Iris pigment epithelial cell (primary cell): ENCODE measurements around the gene AFF3.

Experiments
- DNase-seq: peaks from one replicate; pipeline ENCODE4 v3.0.0-alpha.2; 2011; ENCODE audit warnings: low read depth

The AFF3 gene

DNA sequence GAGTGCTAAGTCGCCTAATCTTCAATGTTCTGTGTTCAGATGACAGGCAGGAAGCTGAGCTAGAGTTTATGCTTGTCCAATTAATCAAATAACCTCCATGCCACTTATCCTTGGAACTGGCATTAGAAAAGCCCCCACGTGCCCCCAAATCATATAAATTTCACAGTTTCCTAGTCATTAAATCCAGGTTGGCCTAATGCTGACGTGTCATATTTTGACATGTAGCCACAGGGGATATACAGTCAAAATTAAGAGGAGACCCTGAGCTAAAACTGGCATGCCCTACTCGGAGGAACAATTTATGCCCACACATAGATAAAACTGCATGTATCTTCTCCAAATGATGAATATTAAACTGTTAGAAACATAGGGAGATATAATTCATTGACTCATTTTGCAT is 101.0 kb downstream of the AFF3 start:
- no peak for DNase-seq

DNA sequence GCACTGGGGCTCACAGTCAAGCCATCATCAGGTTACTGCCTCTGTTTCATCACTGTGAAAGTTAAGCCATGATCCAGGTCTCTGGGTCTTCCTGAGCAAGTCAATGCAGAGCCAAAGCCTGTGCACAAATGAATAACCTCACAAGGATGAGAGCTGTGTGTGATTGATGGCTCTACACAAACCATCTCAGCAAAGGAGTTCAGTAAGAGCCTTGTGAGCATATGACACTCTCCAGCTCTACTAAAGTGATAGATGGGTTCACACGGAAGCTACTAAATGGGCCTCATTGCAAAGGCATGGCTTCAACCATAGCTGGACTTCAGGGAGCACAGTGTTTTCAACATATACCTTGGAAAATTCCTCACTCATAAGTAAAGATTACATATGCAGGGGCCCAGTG is 101.5 kb downstream of the AFF3 start:
- no peak for DNase-seq

DNA sequence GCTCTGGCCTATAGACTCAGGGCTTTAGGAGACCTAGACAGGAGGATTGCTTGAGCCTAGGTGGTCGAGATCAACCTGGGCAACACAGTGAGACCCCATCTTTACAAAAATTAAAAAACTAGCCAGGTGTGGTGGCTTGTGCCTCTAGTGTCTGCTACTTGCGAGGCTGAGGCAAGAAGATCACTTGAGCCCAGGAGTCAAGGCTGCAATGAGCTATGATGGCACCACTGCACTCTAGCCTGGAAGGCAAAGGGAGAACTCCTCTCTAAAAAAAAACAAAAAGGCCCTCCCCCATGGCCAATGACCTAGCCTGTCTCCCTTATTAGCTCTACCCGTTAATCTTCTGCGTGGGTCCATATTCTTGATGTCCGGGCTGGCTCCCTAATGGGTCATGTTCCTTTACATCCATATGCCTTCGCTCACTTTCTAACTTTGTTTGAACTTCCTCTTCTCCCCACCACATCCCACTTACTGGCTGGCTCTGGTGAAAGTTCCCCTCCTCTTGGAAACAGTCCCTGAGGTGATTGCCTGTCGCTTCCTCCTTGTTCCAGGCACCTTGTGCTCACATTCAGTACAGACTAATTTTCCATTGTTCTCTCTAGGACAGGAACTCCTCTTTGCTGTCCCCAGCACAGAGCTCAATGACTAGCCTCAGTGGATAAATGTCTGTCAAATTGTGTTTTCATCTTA is 103.0 kb downstream of the AFF3 start:
- no peak for DNase-seq

DNA sequence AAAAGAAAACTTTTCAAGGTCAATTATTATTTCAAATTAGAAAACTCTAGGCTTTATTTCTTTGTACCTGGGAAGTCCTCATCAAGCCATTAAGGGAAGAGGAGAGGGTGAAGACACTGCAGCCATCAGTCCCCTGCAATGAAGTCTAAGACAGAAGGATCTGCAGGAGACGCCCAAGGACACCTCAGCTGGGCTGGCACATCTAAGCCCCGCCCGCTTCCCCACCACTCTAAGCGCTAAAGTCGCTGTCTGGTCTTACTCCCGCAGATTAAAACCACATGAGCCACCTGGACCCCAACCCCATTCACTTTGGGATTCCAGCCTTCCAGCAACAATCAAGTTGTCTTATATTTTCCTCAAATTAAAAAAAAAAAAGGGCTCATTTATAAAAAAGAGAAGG is 104.4 kb downstream of the AFF3 start:
- no peak for DNase-seq

DNA sequence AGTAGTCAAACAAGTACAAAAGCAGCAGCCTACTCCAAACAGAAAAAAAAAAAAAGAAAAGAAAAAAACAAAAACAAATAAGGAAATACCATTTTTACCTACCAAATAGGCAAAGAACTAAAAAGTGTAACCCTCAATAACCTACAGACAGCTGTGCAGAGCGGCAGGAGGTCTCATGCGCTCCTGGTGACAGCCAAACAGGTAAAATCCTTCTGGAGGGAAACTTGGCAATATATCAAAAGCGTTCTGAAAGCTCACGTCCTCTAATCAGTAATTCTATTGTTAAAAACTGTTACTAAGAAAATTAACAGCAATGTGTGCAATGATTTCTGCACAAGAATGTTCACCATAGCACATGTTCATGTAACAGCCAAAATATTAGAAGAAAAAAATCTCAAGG is 105.6 kb downstream of the AFF3 start:
- DNase-seq = no peak

DNA sequence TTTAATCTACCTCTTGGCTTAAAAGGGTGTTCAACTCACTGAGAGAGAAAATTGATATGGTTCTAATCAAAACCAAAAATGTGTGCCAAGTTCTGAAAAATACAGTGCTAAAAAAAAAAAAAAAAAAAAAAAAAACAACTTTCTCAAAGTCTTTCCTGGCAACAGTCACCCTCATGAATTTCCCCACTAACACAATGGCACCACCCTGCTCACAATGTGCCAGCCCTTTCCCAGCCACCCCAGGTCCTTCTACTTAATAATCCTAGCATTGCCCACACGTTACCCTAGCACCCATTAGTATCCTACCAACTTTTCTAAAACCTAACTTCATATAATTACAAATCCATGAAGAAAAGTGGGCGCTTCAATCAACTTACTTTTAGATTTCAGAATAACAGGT is 106.4 kb downstream of the AFF3 start:
- DNase-seq = no peak

DNA sequence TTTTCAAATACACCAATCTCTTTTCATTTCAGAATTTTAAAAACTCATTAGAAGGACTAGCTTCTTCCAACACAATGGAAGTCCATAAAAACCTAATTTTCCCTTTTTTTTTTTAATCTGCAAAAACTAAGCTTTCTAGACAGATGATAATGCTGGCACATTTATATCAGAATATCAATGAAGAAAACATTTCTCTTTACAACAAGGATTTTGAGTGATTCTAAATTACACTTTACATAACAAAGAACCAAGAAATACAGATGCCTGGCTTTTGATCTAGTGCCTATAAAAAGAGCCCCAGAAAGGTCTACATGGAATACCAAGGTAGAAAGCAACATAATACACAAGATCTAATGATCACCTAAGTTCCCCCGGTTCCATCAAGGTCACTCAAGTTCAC is 108.0 kb downstream of the AFF3 start:
- DNase-seq = no peak

DNA sequence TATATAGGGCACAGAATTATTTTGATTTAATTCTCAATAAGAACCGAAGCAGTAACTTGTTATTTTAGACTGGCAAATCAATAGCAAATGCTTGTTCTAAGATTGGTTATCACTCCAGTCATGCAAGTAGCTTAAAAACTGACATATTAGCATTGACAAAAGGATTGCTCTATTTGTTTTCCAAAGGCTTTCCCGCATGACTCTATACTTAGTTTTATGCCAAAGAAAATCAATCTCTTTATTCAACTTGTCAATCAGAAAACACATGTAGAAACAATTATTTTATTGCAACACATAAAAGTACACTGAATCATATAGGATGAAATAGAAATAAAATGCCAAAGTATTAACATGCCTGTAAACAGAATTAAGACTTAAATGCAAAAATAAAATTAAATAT is 108.4 kb downstream of the AFF3 start:
- DNase-seq = no peak

DNA sequence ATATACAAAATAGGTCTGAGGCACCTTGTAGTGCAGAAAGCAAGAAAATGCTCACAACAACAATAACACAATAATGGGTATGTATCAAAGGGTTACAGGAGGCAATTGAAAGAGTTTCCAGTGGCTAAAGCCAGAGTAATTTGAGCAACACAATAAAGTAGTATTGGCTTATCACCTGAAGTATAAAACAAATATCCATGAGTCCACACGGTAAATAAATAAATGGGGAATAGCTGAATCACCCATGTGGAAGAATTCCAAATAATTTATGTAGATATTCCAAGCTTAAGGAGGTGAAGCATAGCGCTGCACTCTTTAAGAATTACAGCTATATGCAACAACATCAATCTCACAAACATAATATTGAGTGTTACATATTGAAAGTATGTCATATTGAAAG is 110.8 kb downstream of the AFF3 start:
- no peak for DNase-seq

DNA sequence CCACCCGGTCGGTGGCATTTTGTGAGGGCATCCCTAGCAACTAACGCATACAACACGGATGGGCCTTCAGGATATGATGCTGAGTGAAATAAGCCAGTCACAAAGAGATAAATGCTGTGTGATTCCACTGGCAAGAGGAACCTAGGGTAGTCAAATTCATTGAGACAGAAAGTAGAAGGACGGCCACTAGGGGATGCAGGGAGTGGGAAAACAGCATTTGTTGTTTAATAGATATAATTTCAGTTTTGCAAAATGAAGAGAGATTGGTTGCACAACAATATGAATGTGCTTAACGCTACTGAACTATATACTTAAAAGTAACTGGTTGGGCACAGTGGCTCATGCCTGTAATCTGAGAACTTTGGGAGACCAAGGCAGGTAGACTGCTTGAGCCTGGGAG is 112.9 kb downstream of the AFF3 start:
- no peak for DNase-seq

DNA sequence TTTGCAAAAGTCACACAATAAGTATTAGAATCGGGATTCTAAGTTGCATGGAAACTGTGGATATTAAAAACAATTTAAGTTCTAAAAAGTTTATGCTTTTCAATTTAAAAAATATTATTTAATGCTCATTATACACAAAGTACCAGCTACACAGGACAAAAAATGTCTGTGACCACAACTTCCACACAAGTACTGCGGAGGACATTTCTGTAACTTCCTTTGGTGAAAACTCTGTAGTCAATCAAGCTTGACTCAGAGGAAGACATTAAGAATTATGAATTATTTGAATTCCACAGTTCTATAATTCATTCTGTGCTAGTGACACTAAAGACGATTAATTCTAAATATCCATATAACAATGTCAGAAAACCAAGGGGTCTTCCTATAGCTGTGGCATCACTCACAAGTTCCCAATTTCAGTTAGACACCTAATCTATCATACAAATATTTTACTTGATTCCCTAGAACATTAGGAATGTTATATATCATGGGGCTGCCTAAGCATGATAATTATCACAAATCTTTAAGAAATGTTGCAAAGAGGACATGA is 120.5 kb downstream of the AFF3 start:
- no peak for DNase-seq

DNA sequence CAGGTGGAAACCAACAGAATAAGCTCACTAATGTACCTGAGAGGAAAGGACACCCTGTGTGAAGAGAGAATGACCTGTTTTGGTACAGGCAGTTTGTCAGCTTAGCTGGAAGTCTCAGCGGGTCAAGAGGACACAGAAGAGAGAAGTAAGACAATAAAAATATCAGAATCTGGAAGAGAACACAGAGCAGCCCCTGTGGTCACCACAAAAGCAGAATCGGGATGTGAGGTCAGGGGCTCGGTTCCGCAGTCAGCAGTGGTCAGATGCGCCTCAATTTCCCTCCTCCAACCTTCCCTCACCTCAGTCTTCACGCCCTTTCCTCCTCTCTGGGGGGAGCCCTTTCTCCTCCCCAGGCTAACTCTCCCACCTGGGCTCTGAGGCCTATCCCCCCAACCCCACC is 122.9 kb downstream of the AFF3 start:
- DNase-seq = no peak

DNA sequence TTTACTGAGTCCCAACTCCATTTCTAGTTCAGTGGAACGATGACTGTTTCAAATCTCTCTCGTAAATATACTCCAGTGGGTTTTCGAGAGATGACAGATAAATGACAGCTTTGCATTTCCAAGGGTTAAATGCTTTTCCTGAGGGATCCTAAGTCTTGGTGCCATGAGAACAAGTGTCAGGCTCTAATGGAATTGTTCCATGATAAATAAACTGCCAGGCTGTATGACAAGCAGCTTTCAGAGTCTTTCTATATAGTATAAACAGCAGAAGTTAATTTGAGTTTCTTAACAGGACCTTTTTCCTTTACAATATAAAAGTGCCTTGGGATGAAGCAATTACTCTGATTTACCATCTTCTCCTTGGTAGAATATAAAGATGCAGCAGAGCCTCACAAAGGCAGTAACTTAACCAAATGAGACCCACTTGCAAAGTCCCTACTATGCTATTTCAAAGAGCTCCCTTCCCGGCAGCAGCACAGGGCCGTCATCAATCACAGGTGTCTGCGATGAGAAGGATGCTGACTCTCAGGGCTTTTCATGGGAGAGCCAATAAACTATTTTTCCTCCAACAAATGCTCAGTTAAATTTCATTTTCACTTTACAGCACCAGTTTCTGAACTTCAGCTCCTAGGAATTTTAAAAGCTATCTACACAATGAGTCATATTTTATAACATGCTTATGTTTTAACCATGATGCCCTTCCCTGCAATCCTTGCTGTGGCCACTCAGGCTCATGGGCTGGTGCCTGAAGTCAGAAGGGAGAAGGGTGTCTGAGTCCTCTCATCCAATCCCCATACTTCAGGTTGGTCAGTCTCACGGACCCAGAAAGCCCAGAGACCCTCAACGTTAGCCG is 123.8 kb downstream of the AFF3 start:
- peak; percentile 67 for DNase-seq

DNA sequence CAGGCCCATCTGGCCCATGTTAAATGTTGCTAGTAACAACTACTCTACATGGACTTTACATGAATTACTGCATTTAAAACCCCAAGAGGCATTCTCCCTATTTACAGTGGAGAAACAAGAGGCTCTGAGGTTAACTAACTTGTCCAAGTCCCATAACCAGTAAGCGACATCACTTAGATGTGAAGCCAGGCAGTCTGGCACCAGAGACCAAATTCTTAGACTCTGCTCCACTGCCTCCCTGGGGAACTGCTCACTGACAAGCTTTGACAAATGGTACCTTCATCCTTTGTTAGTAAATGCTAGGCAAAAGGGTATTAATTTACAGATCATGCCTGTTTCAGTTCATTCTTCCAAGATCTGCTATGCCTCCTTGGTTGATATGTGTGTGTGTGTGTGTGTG is 124.8 kb downstream of the AFF3 start:
- DNase-seq = no peak

DNA sequence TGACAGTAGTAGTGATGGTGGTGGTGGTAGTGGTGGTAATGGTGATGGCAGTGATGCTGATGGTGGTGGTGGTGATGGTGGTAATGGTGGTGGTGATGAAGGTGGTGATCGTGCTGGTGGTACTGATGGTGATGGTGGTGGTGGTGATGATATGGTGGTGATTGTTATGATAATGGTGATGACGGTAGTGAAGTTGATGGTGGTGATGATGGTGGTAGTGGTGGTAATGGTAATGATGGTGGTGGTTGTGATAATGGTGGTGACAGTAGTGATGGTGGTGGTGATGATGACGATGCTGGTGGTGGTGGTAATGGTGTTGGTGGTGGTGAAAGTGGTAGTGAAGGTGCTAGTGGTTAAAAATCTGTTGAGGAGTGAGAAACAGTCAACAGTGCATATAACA is 125.6 kb downstream of the AFF3 start:
- no peak for DNase-seq

DNA sequence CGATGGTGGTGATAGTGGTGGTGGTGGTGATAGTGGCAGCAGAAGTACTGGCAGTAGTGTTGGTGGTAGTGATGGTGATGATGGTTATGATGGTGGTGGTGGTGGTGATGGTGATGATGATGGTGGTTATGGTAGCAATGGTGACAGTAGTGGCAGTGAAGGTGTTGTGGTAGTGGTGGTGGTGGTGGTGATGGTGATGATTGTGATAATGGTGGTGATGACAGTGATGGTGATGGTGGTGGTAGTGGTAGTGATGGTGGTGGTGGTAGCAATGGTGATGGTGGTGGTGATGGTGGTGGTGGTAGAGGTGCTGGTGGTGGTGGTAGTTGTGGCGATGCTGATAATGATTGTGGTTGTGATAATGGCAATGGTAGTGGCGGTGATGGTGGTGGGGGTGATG is 126.5 kb downstream of the AFF3 start:
- DNase-seq = no peak

DNA sequence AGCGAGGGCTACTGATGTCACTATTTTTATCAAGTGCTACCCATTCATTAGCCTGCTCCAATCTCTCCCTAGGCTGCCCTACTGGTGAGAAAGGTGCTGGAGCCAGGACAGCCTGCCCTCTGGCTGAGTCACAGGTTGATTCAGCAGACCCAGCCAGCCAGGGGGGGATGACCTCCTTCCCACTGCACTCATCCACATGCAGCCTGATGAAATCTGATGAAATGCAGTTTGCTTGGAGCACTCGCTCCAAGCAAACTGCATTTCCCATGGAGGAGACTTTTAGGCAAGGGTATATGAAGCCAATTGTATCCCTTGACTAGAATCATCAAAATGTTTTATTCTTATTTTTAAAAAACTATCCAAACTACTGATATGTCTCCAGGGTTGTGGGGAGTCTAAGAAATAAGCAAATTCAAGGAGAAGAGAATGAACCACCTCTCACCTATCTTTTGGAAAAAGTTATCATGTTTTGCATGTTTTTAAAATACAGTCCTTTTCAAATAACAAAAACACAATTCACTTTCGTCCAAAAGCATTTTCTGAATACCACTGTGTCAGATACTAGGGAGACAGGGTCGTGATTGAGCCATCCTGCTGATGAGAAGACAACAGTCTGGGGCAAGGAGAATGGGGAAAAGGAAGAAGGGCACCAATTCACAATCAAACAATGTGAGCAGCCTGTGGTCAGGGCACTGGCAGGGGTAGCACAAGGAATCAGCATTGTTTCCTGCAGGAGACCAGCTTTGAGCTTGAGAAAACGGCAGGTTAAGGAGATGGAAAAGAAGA is 128.3 kb downstream of the AFF3 start:
- peak; percentile 93 for DNase-seq

DNA sequence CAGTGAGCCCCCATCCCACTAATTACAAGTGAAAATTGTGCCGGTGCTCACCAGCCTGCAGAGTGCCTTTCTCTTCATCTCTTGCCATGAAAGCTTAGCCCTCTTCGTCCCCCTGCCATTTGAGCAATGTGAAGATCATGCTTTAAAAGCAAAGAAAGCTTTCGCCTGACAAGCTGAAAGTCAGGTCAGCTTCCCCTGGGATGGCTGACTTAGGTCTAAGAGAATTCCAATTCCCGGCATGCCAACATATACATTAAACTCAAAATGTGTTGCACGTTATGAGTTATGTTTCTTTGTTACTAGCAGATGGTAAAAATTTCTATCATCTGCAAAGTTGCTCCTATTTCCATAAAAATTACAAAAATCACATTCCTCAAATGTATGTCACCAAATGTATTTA is 129.8 kb downstream of the AFF3 start:
- no peak for DNase-seq

DNA sequence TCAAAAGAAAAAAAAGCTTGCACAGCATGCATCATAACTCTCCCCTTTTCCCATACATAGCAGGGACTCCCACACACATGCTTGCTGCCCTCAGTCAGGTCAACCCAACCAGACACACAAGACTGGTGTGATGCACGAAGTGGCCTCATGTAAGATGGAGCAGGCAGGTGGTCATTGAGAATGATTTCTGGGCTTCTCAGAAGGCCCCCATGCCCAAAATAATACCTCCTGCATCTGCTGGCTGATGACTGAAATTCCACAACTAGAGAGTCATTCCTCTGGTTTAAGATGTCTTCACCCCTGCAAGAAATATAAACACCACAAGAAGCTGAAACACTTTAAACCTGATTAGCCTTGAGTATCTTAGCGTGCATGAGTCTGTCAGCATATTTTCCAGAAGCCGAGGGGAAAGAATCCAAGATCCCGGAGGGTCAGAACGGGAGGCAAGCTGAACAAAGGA is 131.1 kb downstream of the AFF3 start:
- DNase-seq = peak; percentile 87

DNA sequence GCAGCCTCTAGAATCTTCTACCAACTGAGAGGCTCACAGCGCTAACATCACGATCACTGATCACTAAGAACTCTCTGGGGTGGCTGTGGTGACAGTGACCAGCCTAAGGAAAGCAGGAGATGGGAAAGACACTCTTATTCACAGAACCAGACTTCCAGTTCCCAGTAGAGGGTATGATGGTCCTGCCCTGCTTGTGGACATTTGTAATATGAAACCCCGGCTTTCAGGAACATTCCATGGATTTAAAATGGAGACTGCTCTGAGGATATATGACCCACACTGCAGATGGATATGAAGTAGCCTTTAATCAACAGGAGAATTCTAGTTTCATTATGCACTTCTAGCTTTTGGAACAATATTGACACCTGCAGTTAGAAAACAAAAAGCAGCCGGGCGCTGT is 131.8 kb downstream of the AFF3 start:
- DNase-seq = peak; percentile 3

DNA sequence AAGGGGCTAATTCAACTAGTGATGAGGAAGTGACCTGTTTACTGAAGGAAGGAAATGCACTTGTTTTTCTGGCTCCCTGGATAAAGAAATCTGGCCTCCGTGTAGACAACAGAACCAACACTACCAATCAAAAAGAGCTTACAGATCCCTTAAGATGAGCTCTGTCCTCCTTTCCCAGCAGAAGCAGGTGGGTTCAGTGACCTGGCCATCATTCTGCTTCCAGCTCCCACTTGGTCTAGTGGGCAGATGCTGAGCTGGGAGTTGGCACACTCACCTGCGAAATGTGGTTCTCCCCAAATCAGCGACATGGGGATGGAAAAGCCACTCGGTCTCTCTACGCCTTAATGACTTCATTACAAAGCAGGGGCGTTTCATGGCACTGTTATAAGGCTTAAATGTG is 132.6 kb downstream of the AFF3 start:
- DNase-seq = no peak

DNA sequence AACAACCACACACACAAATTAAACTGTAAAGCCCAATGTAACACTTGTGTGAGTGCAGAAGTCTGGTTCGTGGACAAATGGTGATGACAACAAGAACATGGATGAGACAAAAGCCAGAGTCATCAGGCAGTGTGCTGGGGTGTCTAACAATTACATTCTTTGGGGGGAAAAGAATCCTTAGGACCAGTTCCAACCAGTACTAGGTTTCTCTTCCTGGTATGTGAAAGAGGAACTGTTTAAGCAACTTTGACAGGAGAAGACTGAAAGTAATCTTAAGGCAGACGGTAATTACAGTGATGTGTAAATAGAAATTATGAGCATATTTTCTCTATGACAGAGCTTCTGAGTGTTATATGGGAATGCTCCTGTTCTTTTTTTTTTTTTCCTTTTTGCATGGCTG is 133.4 kb downstream of the AFF3 start:
- peak; percentile 28 for DNase-seq

DNA sequence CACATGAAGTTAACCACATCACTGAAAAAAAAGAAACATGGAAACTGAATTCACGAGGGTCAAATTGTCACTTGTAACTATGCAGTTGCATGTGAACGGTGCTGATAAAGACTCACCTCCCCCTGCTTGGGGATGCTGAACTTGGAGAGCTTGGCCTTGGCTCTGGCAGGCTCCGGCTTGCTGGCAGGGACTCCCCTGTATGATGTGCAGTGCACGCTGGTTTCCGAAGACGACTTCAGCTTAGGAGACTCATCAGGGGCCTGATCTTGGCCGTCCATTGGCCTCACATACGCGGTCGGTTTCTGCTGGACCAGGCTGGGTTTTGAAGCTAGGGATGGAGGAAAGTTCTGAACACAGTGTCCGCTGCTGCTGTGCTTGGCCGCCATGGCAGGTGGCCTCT is 135.9 kb downstream of the AFF3 start:
- no peak for DNase-seq
